GM12892 (cell line): ENCODE data around the gene RASD1.

Experiments
- POLR2A ChIP-seq: IDR thresholded peaks from 2 replicates; pipeline ENCODE4 v1.6.1; 2011; ENCODE audit warnings: low read depth, low read length, control low read depth
- POLR2AphosphoS5 ChIP-seq: IDR thresholded peaks from 2 replicates; pipeline ENCODE4 v1.6.1; 2011; ENCODE audit warnings: low read depth, low read length, control low read depth

DNA sequence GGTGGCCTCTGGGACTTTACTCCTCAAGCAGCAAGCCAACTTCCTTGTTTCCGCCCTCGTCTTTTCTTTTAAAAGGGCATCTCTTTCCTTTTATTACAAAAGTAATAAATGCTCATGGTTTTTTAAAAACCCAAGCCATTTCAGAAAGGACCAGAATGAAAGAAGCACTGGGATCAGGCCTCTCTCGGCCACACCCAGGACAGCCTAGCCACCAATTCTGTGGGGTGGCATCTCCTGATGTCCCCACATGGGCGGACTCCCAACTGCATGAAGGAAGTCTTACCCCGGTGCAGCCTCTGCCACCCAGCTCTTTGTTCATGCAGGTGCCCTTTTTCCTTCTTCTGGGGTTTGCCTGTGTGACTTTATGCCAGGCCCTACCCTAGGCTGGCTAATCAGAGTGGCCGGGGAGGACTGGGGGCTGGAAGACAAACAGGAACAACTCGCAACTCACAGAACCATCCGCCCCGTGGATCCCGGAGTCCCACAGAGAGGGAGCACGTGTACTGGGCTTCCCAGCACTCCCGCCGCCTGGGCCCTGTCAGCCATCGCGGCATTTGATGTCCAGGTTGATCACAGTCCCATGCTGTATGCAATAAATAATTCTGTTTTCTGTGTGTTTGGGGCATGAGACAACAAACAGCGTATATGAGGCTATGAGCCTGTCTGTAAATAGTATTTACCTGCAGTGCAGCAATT is 2.6 kb upstream of the RASD1 start:
- TF ChIP-seq POLR2A = no peak
- no peak for TF ChIP-seq POLR2AphosphoS5
